ENCODE results near the gene ACBD4.
A peak's percentile ranks its signal among the peaks of the same experiment; 100 is the strongest.

ACBD4 gene

DNA sequence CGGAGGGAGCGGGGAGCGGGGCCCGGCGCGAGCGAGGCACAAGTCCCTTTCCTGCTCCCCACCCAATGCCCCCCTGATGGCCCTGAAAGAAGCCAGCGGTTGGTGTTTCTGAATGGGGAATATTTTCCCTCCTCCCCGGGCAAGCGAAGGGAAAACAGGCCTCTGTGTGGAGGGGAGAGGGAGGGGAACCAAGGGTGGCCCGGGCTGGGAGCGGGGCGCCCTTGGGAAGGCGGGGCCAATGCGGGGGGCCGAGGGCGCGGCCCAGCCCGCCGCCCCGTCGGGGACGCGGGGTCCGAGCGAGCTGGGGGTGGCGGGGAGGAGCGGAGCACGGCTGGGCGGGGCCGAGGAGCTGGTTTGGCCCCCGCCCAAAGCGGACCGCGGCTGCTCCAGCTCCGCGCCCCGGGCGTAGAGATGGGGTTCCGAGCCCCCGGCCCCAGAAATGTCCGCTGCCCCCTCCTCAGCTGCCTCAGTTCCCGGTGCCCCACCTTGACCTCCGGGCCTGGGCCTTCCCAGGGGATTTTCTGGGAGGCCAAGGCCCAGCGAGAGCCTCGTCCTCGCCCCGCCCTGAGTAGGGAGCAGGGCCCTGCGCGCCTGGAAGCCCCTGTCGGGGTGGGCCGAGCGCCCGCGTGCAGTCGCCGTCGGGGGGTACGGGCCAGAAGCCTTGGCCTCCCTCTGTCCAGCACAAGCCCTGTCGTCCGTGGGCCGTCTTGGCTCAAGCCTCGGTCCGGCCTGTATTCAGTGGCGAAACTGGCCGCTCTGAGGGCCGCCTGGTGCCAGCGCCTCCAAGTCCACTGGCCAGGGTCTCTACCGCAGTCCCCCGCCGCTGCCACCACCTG lies 8.9 kb downstream of the ACBD4 start:
- TF ChIP-seq TAF1 (IDR thresholded peaks at IDR 0.05; ENCODE audit: borderline replicate concordance, low read depth, low read length) (no peak), POLR2AphosphoS5 (IDR thresholded peaks at IDR 0.05; ENCODE audit: low read depth, low read length) (no peak), POLR2A (IDR thresholded peaks at IDR 0.05; ENCODE audit: low read depth, low read length) (no peak)

DNA sequence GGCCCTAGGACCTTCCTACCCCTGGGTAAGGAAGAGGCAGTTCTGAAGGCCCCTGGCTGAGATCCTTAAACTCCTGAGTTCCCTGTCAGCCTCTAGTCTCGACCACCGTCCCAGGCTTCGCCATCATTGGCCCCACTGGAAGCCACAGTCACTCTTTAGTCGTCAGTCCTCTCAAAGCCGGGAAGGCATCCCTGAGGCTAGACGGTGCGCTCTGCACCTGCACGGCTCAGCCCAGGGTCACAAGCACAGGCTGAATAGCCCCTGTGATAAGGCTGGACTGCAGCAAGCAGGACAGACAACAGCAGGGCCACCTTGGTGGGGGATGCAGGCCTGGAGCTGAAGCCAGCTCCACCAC lies 9.5 kb downstream of the ACBD4 start:
- FAIRE-seq, result no peak
- TF ChIP-seq TAF1 (IDR thresholded peaks at IDR 0.05; ENCODE audit: borderline replicate concordance, low read depth, low read length) (no peak), POLR2AphosphoS5 (IDR thresholded peaks at IDR 0.05; ENCODE audit: low read depth, low read length) (no peak), POLR2A (IDR thresholded peaks at IDR 0.05; ENCODE audit: low read depth, low read length) (no peak)

More for the DNA sequence above, 8.9 kb downstream of the ACBD4 start:
- no peak for FAIRE-seq
- no peak for DNase-seq (ENCODE audit: insufficient read length)

DNA sequence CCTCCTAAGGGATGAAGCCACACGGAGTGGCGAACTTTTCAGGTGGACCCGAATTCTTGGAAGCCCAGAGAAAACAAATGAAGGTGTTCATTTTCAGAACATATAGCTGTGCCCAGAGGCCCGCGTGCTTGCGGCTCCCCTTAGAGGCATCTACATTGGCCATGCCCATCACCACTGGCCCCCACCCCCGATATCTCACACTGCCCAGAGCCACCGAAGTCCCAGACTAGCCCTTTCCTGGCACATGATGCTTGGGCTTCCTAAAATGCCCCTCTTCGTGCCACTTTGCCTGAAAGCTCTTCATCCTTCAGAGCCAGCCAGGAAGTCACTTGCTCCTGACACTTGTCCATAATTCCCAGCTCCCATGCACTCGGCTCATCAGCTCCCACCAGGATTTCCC lies 10.7 kb downstream of the ACBD4 start:
- FAIRE-seq, result no peak
- DNase-seq (ENCODE audit: insufficient read length), result no peak
- TF ChIP-seq POLR2A (IDR thresholded peaks at IDR 0.05; ENCODE audit: low read depth, low read length), result no peak
- TF ChIP-seq TAF1 (IDR thresholded peaks at IDR 0.05; ENCODE audit: borderline replicate concordance, low read depth, low read length), result no peak

More for the DNA sequence above, 9.5 kb downstream of the ACBD4 start:
- no peak for DNase-seq (ENCODE audit: insufficient read length)

GRCh38 chr17:45146592-45146889 lies 11.1 kb downstream of the ACBD4 start:
- TF ChIP-seq POLR2A (IDR thresholded peaks at IDR 0.05; ENCODE audit: low read depth, low read length) (no peak), TAF1 (IDR thresholded peaks at IDR 0.05; ENCODE audit: borderline replicate concordance, low read depth, low read length) (no peak)
- DNase-seq (ENCODE audit: insufficient read length), result no peak
- FAIRE-seq, result no peak

DNA sequence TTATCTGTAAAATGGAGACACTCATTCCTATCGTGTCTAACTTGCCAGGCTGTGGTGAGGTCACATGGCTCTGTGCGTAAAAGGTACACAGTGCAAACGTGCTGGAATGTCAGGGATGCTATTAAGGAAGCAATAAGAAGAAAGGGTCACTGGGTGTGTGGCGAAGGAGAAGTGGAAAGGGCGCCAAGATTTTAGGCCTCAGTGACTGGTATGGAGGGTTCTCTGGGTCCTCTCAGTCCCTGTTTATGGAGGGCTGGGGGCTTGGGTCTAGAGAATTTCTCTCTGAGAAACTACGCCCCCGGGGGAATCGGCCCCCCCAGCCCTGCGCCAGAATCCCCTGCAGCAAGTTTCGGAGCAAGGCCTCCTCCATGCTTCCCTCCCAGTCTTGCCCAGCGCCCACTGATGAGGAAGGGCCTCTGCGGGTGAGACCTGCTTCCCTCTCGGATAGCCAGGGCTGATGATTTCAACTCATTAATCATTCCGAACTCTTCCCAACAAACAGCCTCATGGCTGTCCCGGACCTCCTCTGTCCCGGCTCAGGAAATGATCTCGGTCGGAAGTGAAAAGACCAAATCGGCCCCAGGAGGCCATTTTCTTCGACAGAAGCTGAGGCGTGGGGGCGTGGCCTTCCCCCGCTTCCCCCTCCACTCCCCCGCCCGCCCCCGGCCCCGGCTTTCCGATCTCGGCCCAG lies 11.5 kb downstream of the ACBD4 start:
- TF ChIP-seq POLR2A (IDR thresholded peaks at IDR 0.05; ENCODE audit: low read depth, low read length) (peak; percentile 84), TAF1 (IDR thresholded peaks at IDR 0.05; ENCODE audit: borderline replicate concordance, low read depth, low read length) (peak; percentile 82), POLR2AphosphoS5 (IDR thresholded peaks at IDR 0.05; ENCODE audit: low read depth, low read length) (0 out of 2 replicates have a peak, but pooled peaks have one; percentile 47)
- DNase-seq (ENCODE audit: insufficient read length) (peak; percentile 58), FAIRE-seq (peak; percentile 71)

DNA sequence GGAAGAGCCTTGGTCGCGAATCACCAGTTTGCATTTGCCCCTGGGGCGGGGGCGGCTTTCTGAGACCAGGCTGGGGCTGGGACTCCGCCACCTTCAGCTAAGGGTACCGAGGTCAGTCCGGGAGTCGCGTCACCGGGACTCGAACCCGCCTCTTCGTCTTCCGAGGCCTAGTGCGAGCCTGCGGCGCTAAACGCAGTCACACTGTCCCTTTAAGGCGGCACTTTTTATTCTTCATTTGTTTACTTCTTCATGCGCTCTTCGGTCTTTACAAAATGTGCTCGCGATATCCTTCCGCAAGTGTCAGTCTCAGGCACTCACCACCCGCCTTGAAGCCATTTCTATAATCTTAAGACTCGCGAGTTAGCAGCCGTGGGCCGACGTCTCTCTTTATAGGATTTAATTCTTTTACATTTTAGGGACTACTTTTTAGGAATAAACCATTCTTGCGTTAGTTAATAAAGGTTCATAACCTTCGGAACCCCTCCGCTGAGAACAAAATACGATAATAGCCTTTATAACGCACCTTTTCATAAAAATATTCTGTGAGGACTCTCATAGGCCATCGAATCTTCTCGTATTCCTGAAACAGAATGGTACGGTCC lies 12.2 kb downstream of the ACBD4 start:
- DNase-seq (ENCODE audit: insufficient read length), result peak; percentile 68
- FAIRE-seq, result peak; percentile 65
- TF ChIP-seq TAF1 (IDR thresholded peaks at IDR 0.05; ENCODE audit: borderline replicate concordance, low read depth, low read length) (peak; percentile 67), POLR2A (IDR thresholded peaks at IDR 0.05; ENCODE audit: low read depth, low read length) (no peak), POLR2AphosphoS5 (IDR thresholded peaks at IDR 0.05; ENCODE audit: low read depth, low read length) (no peak)

DNA sequence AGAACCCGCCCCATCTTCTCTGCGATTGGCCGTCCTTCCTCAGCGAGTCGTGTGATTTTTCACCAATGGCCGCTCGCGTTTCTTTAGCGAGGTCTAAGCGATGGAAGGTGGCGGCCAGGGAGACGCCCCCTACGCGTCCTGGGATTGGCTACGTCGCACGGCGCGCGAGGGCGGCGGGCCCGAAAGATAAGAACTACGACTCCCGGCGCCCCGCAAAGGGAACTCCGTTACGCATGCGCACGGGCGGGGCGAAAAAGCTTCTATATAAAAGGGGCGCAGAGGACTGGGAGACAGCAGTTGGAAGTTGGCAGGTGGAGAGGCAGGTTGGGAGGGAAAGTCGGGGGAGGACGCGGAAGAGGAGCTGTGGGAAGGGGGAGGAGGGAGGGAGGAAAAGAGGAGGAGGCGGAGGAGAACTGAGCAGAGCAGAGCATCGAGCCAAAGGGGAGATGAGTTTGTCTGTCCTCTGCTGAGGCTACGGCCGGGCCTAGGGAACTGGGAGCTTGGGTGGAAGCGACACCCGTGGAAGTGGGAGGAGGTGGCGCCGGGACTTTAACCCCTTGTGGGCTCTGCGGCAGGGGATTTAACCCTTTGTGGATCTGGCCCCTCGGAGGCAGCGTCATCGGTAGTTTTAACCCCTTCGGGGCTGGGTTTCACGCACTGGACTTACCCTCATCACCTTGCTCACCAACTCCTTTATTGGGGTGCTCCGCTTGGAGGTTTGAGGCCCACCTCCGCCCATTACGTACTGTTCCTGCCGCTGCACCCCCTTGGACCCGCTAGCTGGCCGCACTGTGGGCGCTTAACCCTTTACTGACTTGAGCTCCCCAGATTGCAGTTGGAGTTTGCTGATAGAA lies 12.9 kb downstream of the ACBD4 start, which contains the start of gene HEXIM1:
Gene HEXIM1 (plus strand): TSS at position 293 of the 854 bp plus-strand sequence. CDS start 716 bp downstream, outside the sequence.
- TF ChIP-seq POLR2A (IDR thresholded peaks at IDR 0.05; ENCODE audit: low read depth, low read length) (peak; percentile 100), POLR2AphosphoS5 (IDR thresholded peaks at IDR 0.05; ENCODE audit: low read depth, low read length) (peak; percentile 100), TAF1 (IDR thresholded peaks at IDR 0.05; ENCODE audit: borderline replicate concordance, low read depth, low read length) (peak; percentile 98)
- FAIRE-seq (peak; percentile 93), DNase-seq (ENCODE audit: insufficient read length) (peak; percentile 93)

- FAIRE-seq, result peak; percentile 50
- peak; percentile 65 for DNase-seq (ENCODE audit: insufficient read length)
- TF ChIP-seq POLR2AphosphoS5 (IDR thresholded peaks at IDR 0.05; ENCODE audit: low read depth, low read length) (no peak), POLR2A (IDR thresholded peaks at IDR 0.05; ENCODE audit: low read depth, low read length) (peak; percentile 42; the same call in 1 of the 2 replicates), TAF1 (IDR thresholded peaks at IDR 0.05; ENCODE audit: borderline replicate concordance, low read depth, low read length) (0 out of 2 replicates have a peak, but pooled peaks have one; percentile 14)
These were observed 13.7 kb downstream of the ACBD4 start for GRCh38 chr17:45149037-45149668.

GRCh38 chr17:45149669-45150664 lies 14.5 kb downstream of the ACBD4 start:
- no peak for DNase-seq (ENCODE audit: insufficient read length)
- TF ChIP-seq POLR2AphosphoS5 (IDR thresholded peaks at IDR 0.05; ENCODE audit: low read depth, low read length) (peak; percentile 65; the same call in 1 of the 2 replicates), POLR2A (IDR thresholded peaks at IDR 0.05; ENCODE audit: low read depth, low read length) (peak; percentile 52; the same call in 1 of the 2 replicates), TAF1 (IDR thresholded peaks at IDR 0.05; ENCODE audit: borderline replicate concordance, low read depth, low read length) (peak; percentile 67)
- peak; percentile 9 for FAIRE-seq
